PFSK-1 (cell line): Measurements from ENCODE around the gene KIAA0232.

Experiments
- POLR2AphosphoS5 ChIP-seq: IDR thresholded peaks from 2 replicates; pipeline ENCODE4 v1.6.1; 2012; ENCODE audit warnings: low read depth, mild to moderate bottlenecking, control low read depth, low read length, moderate library complexity
- REST ChIP-seq, 2 experiments: IDR thresholded peaks; 2 replicates each; pipeline versions ENCODE4 v1.6.1 to v1.8.0; 2011 to 2012; ENCODE audit warnings: low read depth in 2 of 2, low read length in 2 of 2, control low read depth in 1 of 2, inconsistent platforms in 1 of 2, mild to moderate bottlenecking in 1 of 2, moderate library complexity in 1 of 2; ENCODE audit not compliant: insufficient read depth in 1 of 2
- TAF1 ChIP-seq: IDR thresholded peaks from 2 replicates; pipeline ENCODE4 v1.6.1; 2012; ENCODE audit warnings: low read length, control low read depth, borderline replicate concordance; ENCODE audit not compliant: insufficient read depth

GRCh38 chr4:6902318-6903042 is 120.0 kb downstream of the KIAA0232 start:
- TF ChIP-seq POLR2AphosphoS5 (no peak), TAF1 (no peak), REST (IDR thresholded peaks at IDR 0.05; ENCODE audit: insufficient read depth in 1 of 2, low read depth in 2 of 2, low read length in 2 of 2) (no peak)
